Testis (tissue), 2 donors: Measurements from ENCODE around the gene SMAD3.

Source experiments
- POLR2A ChIP-seq: fragments of 450-650 bp; IDR thresholded peaks from one replicate; pipeline ENCODE4 v1.6.1; 2017; ENCODE audit warnings: antibody characterized with exemption, mild to moderate bottlenecking, moderate library complexity
- TF ChIP-seq, protein P1 (sequence below), 3 experiments: fragments of 450-650 bp in 2 of 3; fragments of 200-600 bp in 1 of 3; sonication (generic) in 1 of 3; IDR thresholded peaks; one replicate each; pipeline ENCODE4 v1.5.1; 2016 to 2019; ENCODE audit warnings: antibody characterized with exemption in 3 of 3, mild to moderate bottlenecking in 2 of 3, moderate library complexity in 1 of 3

DNA sequence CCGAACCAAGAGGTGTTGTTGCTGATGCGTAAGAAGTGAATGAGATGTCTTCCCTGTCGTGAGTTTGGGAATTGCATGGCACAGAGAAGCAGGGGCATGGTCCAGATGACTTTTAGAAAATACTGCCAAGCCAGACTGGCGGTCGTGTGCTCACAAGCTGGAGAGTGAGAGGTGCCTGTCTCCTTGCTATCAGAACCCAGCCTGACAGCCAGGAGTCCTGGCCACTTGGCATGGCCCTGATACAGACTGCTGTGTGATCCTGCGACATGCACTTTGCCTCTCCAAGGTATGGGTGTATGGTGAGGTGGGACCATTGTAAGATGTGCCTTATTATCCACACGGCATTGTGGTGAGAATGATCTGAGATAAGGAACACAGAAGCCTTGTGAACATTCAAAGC, 93.0 kb downstream of the SMAD3 start:
- TF ChIP-seq, protein P1, sequence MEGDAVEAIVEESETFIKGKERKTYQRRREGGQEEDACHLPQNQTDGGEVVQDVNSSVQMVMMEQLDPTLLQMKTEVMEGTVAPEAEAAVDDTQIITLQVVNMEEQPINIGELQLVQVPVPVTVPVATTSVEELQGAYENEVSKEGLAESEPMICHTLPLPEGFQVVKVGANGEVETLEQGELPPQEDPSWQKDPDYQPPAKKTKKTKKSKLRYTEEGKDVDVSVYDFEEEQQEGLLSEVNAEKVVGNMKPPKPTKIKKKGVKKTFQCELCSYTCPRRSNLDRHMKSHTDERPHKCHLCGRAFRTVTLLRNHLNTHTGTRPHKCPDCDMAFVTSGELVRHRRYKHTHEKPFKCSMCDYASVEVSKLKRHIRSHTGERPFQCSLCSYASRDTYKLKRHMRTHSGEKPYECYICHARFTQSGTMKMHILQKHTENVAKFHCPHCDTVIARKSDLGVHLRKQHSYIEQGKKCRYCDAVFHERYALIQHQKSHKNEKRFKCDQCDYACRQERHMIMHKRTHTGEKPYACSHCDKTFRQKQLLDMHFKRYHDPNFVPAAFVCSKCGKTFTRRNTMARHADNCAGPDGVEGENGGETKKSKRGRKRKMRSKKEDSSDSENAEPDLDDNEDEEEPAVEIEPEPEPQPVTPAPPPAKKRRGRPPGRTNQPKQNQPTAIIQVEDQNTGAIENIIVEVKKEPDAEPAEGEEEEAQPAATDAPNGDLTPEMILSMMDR (IDR thresholded peaks at IDR 0.05), result no peak
- TF ChIP-seq POLR2A, result no peak
